Keratinocyte (primary cell): ENCODE data around the gene TUFT1. TPM values are rescaled to one million over a fixed set of nuclear protein-coding genes. Genes with fewer than 3 reads are reported as not detected.

Experiments
- DNase-seq: peaks from one replicate; pipeline ENCODE4 v3.0.0-alpha.2; 2011; ENCODE audit warnings: low read depth, missing footprints, low spot score
- FAIRE-seq: peaks from 2 replicates; lab custom pipeline; 2011; peaks lifted over from hg19 to GRCh38; lab: Jason Lieb, UNC
- H2AFZ ChIP-seq: 2 replicates; pipeline ENCODE4 v1.6.0; 2012; ENCODE audit warnings: low read length, control low read depth, inconsistent platforms; ENCODE audit not compliant: control insufficient read depth
- H3K27ac ChIP-seq: 2 replicates; pipeline ENCODE4 v1.5.1; 2011; ENCODE audit warnings: low read length; ENCODE audit not compliant: control insufficient read depth, insufficient read depth
- H3K27me3 ChIP-seq: 3 replicates; pipeline ENCODE4 v1.6.0; 2011; ENCODE audit warnings: low read length; ENCODE audit not compliant: control insufficient read depth, insufficient read depth; ENCODE audit errors: extremely low read depth
- H3K36me3 ChIP-seq, 2 experiments: 2 replicates in 1 of 2; 3 replicates in 1 of 2; pipeline ENCODE4 v1.5.1; 2011; ENCODE audit warnings: low read length in 2 of 2, mild to moderate bottlenecking in 1 of 2; ENCODE audit not compliant: control insufficient read depth in 2 of 2, insufficient read depth in 2 of 2; ENCODE audit errors: extremely low read depth in 1 of 2
- H3K4me1 ChIP-seq: 3 replicates; pipeline ENCODE4 v1.5.1; 2011; ENCODE audit warnings: low read length; ENCODE audit not compliant: control insufficient read depth, insufficient read depth; ENCODE audit errors: extremely low read depth
- H3K4me2 ChIP-seq: 3 replicates; pipeline ENCODE4 v1.6.0; 2011; ENCODE audit warnings: low read depth, low read length; ENCODE audit not compliant: control insufficient read depth, insufficient read depth; ENCODE audit errors: extremely low read depth
- H3K4me3 ChIP-seq, 3 experiments: fragments of 200-600 bp in 1 of 3; sonication (generic) in 1 of 3; 2 replicates in 2 of 3; 3 replicates in 1 of 3; pipeline ENCODE4 v1.5.1; 2011 to 2016; ENCODE audit warnings: low read length in 3 of 3, mild to moderate bottlenecking in 3 of 3, control low read depth in 2 of 3, inconsistent platforms in 1 of 3, low read depth in 1 of 3, mixed read lengths in 1 of 3, mixed run types in 1 of 3, moderate library complexity in 1 of 3; ENCODE audit not compliant: control insufficient read depth in 2 of 3, insufficient read depth in 2 of 3; ENCODE audit errors: extremely low read depth in 1 of 3
- H3K79me2 ChIP-seq: 2 replicates; pipeline ENCODE4 v1.6.0; 2012; ENCODE audit warnings: low read length; ENCODE audit not compliant: control insufficient read depth, insufficient read depth
- H3K9ac ChIP-seq: 3 replicates; pipeline ENCODE4 v1.6.0; 2011; ENCODE audit warnings: low read length; ENCODE audit not compliant: control insufficient read depth, insufficient read depth; ENCODE audit errors: extremely low read depth
- H3K9me1 ChIP-seq: 3 replicates; pipeline ENCODE4 v1.6.0; 2011; ENCODE audit warnings: low read length; ENCODE audit not compliant: control insufficient read depth, insufficient read depth; ENCODE audit errors: extremely low read depth
- H3K9me3 ChIP-seq: 2 replicates; pipeline ENCODE4 v1.5.1; 2012; ENCODE audit warnings: low read depth, low read length; ENCODE audit not compliant: control insufficient read depth
- H4K20me1 ChIP-seq: 3 replicates; pipeline ENCODE4 v1.6.0; 2011; ENCODE audit warnings: low read length; ENCODE audit not compliant: control insufficient read depth, insufficient read depth; ENCODE audit errors: extremely low read depth
- EZH2 ChIP-seq: IDR thresholded peaks from one replicate; pipeline ENCODE4 v1.6.1; 2012; ENCODE audit warnings: inconsistent platforms, mild to moderate bottlenecking, low read length, moderate library complexity
- dilution Hi-C: fragments of 300-500 bp; cut with MboI; formaldehyde crosslinking; loops from one replicate; pipeline ENCODE4 v1.7.0; 2020; ENCODE audit warnings: low sequenced_read_pairs; ENCODE audit not compliant: extremely low pct_ligation_motif_present
- polyA plus RNA-seq, 5 experiments: library from polyadenylated mRNA; depleted of rRNA in 3 of 5; stranded (reverse) in 3 of 5; stranded (forward) in 1 of 5; unstranded in 1 of 5; fragments of >200 nt; gene quantifications; 1 replicate in 1 of 5; 2 replicates in 3 of 5; 3 replicates in 1 of 5; pipeline versions ENCODE4 v1.2.1 to v1.2.3, GENCODE V29; 2011 to 2012; ENCODE audit warnings: missing spikeins in 2 of 5, low read depth in 1 of 5, low replicate concordance in 1 of 5
- TF ChIP-seq, protein P1 (sequence below), 3 experiments: IDR thresholded peaks in 1 of 3; conservative IDR thresholded peaks in 1 of 3; optimal IDR thresholded peaks in 1 of 3; 2 replicates in 2 of 3; 3 replicates in 1 of 3; pipeline versions ENCODE3 to v1.5.1; 2011; ENCODE audit warnings: low read length in 3 of 3, mild to moderate bottlenecking in 3 of 3, moderate library complexity in 2 of 3, control low read depth in 1 of 3, inconsistent platforms in 1 of 3; ENCODE audit not compliant: insufficient read depth in 2 of 3; ENCODE audit errors: extremely low read depth in 1 of 3

The TUFT1 gene
- polyA plus RNA-seq, 1 donor (not counting 4 experiments of a cell fraction or from before 2014, with no cell fraction given) = 70.0 TPM

DNA sequence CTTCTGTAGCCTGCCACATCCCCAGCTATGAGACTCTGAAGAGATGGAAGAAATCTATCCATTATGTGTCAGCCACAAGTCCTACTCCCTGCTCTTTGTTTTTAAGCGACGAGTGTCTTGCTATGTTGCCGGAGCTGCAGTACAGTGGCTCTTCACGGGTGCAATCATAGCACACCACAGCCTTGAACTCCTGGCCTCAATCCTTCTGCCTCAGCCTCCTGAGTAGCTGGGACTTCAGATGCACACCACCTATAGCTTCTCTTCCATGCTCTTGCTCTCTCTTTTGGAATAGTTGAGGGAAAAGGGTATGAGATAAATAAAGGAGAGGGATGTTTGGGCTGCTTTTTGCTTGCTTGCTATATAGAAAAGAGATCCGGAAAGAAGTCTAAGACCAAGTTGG, 1.6 kb downstream of the TUFT1 start:
- DNase-seq (no peak), FAIRE-seq (no peak)
- H3K9me3 ChIP-seq = no peaks in the 10 kb centered on the region
- H3K36me3 ChIP-seq = peaks cover 2 to 16% of the 10 kb centered on the region in 2 experiments
- peak overlapping the region; percentile 67 to 95 (median 94) for H3K4me3 ChIP-seq
- dilution Hi-C loops = no loop called here
- H3K27me3 ChIP-seq = no peaks in the 10 kb centered on the region
- H3K4me1 ChIP-seq = peaks cover 51% of the 10 kb centered on the region
- H3K9me1 ChIP-seq = no peaks in the 10 kb centered on the region
- H2AFZ ChIP-seq = no peak overlapping the region
- H3K27ac ChIP-seq = peak overlapping the region; percentile 85
- peak overlapping the region; percentile 93 for H3K9ac ChIP-seq
- TF ChIP-seq EZH2 = no peak
- TF ChIP-seq, protein P1, sequence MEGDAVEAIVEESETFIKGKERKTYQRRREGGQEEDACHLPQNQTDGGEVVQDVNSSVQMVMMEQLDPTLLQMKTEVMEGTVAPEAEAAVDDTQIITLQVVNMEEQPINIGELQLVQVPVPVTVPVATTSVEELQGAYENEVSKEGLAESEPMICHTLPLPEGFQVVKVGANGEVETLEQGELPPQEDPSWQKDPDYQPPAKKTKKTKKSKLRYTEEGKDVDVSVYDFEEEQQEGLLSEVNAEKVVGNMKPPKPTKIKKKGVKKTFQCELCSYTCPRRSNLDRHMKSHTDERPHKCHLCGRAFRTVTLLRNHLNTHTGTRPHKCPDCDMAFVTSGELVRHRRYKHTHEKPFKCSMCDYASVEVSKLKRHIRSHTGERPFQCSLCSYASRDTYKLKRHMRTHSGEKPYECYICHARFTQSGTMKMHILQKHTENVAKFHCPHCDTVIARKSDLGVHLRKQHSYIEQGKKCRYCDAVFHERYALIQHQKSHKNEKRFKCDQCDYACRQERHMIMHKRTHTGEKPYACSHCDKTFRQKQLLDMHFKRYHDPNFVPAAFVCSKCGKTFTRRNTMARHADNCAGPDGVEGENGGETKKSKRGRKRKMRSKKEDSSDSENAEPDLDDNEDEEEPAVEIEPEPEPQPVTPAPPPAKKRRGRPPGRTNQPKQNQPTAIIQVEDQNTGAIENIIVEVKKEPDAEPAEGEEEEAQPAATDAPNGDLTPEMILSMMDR (optimal IDR thresholded peaks at IDR 0.05 in 1 of 3, IDR thresholded peaks at IDR 0.05 in 1 of 3, conservative IDR thresholded peaks at IDR 0.05 in 1 of 3; ENCODE audit: extremely low read depth in 1 of 3, insufficient read depth in 2 of 3, low read length in 3 of 3) = no peak
- H4K20me1 ChIP-seq = peaks cover 9% of the 10 kb centered on the region
- peaks cover 53% of the 10 kb centered on the region for H3K79me2 ChIP-seq
- peak overlapping the region; percentile 84 for H3K4me2 ChIP-seq

DNA sequence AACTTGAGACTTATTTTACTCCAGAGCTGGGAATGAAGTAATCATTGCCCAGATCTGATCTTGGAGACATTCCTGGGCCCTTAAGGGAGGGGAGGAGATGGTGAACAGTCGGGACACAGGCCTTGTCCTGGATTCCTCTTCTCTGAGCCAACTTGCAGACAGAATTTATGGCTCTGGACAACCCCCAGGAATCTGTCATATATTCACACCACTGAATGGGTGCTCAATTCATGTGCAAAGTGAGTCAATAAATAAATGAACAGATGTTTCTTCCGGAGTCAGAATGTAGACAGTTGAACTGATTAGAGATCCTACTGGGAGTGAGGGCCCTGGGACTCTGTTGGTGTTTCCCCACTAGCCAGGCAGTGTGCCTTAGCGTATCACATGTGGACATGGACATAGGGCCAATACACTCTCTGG, 2.6 kb downstream of the TUFT1 start:
- Histone ChIP-seq H3K79me2 (peaks cover 53% of the 10 kb centered on the region), H3K4me3 (peak overlapping the region; percentile 67 to 95 (median 94)), H3K27me3 (no peaks in the 10 kb centered on the region), H3K9me3 (no peaks in the 10 kb centered on the region), H3K36me3 (peaks cover 2 to 16% of the 10 kb centered on the region in 2 experiments), H3K4me2 (peak overlapping the region; percentile 84), H3K27ac (peak overlapping the region; percentile 85), H3K9me1 (no peaks in the 10 kb centered on the region), H3K9ac (peak overlapping the region; percentile 93), H4K20me1 (peaks cover 9% of the 10 kb centered on the region), H2AFZ (no peak overlapping the region), H3K4me1 (peaks cover 51% of the 10 kb centered on the region)
- peak; percentile 75 for DNase-seq
- dilution Hi-C loops = no loop called here
- FAIRE-seq = peak; percentile 76
- TF ChIP-seq EZH2 = no peak
- TF ChIP-seq, protein P1 (optimal IDR thresholded peaks at IDR 0.05 in 1 of 3, IDR thresholded peaks at IDR 0.05 in 1 of 3, conservative IDR thresholded peaks at IDR 0.05 in 1 of 3; ENCODE audit: extremely low read depth in 1 of 3, insufficient read depth in 2 of 3, low read length in 3 of 3) = no peak
